LNCaP clone FGC (cell line): Measurements from ENCODE around the gene MYOG.

Experiments used
- DNase-seq: peaks from one replicate; pipeline ENCODE4 v3.0.0-alpha.2; 2011; ENCODE audit warnings: low read depth
- H3K4me3 ChIP-seq: 2 replicates; pipeline ENCODE4 v1.5.1; 2011; ENCODE audit warnings: mild to moderate bottlenecking, low read depth, low read length, control low read depth
- TF ChIP-seq, protein P1 (sequence below): IDR thresholded peaks from 2 replicates; pipeline ENCODE4 v1.5.1; 2012; ENCODE audit warnings: mild to moderate bottlenecking; ENCODE audit not compliant: control insufficient read depth, insufficient read depth; ENCODE audit errors: extremely low read depth

Gene MYOG

DNA sequence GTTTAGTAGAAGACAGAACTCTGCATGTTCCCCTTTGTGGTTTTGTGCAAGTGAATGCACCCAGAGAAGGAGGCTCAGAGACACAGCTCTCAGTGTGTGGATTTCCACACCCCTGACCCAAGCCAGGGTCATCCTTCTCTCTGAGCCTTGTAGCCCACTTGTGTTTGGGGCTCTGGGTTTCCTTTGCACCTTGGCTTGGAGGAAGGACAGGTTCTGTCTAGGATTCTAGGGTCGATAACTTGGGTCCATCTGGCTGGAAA is 27.2 kb downstream of the MYOG start:
- no peak overlapping the region for H3K4me3 ChIP-seq
- TF ChIP-seq, protein P1, sequence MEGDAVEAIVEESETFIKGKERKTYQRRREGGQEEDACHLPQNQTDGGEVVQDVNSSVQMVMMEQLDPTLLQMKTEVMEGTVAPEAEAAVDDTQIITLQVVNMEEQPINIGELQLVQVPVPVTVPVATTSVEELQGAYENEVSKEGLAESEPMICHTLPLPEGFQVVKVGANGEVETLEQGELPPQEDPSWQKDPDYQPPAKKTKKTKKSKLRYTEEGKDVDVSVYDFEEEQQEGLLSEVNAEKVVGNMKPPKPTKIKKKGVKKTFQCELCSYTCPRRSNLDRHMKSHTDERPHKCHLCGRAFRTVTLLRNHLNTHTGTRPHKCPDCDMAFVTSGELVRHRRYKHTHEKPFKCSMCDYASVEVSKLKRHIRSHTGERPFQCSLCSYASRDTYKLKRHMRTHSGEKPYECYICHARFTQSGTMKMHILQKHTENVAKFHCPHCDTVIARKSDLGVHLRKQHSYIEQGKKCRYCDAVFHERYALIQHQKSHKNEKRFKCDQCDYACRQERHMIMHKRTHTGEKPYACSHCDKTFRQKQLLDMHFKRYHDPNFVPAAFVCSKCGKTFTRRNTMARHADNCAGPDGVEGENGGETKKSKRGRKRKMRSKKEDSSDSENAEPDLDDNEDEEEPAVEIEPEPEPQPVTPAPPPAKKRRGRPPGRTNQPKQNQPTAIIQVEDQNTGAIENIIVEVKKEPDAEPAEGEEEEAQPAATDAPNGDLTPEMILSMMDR = no peak
- no peak for DNase-seq

DNA sequence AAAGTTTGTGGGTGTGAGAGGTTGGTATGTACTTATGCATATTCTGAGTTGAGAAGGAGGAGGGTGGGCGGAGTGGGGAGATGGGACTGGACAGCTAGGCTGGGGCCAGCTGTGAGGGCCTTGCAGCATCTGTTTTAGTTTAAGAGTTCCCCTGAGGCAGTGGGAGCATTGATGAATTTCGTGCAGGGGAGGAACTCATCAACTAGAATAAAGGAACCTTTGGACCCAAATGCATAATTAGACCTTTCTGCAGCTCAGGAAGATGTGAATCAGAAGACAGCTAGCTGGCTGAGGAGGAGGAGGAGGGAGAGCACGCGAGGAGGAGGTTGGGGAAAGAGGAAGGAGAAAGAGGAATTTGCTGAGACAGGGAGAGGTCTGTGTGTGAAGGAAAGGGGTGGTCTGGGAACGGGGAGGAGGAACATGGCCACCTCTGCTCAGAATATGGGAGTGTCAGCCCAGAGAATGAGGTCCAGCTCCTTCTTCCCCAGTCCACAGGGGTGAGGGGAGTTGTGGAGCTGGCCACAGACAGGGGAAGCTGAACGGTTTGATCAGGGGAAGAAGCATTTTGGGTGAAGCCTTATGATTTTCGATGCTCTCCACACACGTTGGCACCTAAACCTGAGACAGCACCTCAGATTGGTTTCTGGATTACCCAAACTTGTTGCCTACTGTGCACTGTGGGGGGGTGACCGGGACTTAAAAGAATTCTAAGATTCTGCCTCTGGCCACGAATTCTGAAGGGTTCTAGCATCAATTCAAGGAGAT is 27.7 kb downstream of the MYOG start:
- TF ChIP-seq, protein P1 = no peak
- no peak for DNase-seq
- no peak overlapping the region for H3K4me3 ChIP-seq

DNA sequence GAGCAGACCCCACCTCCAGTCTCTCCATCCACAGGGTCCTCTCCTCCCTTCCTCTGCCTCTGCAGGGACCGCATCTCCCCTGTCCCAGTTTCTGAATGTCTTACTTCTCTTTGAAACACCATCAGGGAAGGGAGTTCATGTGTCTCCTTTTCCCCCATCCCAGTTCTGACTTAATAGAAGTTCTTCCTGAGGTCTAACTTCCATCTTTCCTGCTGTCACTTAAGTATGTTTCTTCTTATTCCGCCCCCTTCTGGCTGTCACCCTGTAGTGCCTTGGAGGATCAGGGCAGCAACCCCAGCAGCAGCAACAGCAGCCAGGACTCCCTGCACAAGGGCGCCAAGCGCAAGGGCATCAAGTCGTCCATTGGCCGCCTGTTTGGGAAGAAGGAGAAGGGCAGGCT is 29.3 kb downstream of the MYOG start:
- TF ChIP-seq, protein P1 = peak; percentile 25; the same call in 1 of the 2 replicates
- no peak overlapping the region for H3K4me3 ChIP-seq
- no peak for DNase-seq

DNA sequence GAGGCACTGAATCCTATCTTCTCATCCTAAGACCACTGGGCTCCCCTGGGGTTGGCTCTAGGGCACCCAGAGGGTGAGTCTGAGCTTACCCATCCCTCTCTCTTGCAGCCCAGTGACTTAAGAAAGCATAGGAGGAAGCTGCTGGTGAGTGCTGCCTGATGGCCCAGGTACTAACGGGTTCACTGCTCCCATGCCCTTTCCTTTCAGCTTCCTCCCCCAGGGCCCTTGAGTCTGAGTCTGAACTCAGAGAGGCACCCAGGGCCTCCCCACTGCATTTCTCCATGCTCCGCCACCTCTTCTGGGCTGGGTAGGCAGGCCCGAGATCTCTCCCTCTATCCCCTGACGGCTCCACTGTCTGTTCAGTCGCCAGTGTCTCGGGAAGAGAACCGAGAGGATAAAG is 29.8 kb downstream of the MYOG start:
- H3K4me3 ChIP-seq = no peak overlapping the region
- no peak for DNase-seq
- TF ChIP-seq, protein P1 = no peak

DNA sequence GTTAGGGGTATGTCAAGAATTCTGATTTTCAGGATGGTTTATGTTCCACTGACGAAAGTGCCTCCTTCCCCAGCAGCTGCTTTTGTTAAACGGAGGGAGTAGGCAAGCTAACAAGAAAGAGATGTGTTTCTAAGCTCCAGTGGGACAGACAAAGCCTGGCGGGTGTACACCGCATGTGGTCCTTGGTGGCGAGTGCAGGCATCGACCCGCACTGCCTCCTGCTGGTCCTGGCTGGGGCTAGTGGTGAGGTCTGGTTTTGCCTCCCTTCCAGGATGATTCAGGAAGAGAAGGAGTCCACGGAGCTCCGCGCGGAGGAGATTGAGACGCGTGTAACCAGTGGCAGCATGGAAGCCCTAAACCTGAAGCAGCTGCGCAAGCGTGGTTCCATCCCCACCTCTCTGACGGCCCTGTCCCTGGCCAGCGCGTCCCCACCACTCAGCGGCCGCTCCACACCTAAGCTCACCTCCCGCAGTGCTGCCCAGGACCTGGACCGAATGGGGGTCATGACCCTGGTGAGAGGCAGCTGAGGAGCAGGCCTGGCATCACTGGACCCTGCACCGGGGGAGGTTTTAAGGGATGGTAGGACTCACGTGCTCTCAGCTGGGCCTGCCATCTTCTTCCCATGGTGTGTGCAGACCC is 30.5 kb downstream of the MYOG start:
- H3K4me3 ChIP-seq = no peak overlapping the region
- DNase-seq = no peak
- TF ChIP-seq, protein P1 = no peak

DNA sequence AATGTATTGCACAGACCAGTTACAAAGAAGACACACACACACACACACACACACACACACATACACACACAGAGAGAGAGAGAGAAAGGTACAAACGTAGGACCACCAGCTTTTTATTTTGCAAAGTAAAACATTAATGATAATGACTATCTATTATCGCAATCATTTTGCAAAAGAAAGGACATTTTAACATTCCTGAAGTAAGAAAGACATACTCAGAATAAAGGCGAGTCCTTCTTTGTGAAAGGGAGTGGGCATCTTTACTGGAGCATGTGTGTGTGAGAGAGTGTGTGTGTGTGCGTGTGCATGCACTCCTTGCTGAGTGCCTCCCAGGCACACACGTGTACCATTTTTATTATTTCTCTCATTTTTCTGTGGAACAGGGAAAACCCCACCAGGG is 31.2 kb downstream of the MYOG start:
- TF ChIP-seq, protein P1 = no peak
- no peak overlapping the region for H3K4me3 ChIP-seq
- DNase-seq = no peak

DNA sequence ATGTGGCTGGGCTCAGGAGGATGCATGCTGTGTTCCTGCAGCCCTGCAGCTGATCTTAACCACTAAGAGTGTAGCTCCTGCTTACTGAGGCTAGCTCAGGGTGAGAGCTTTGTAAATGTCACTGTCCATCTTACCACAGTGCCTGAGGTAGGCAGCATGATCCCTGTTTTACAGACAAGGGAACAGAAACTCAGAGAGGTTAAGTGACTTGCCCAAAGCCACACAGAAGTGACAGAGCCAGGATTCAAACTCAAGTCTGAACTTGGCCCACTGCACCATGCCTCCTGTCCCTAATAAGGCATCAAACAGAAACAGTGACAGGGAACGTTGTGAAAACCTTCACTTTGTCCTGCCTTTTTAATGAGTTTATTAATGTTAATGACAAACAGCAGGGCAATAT is 31.6 kb downstream of the MYOG start:
- no peak for DNase-seq
- TF ChIP-seq, protein P1 = no peak
- no peak overlapping the region for H3K4me3 ChIP-seq
